ENCODE measurements around the gene SMIM14.
"Not testable (repeated sequence)": the region's sequence is repeated elsewhere in the genome, so short reads cannot be mapped to it uniquely, and the experiment has no call there.

Gene SMIM14

DNA sequence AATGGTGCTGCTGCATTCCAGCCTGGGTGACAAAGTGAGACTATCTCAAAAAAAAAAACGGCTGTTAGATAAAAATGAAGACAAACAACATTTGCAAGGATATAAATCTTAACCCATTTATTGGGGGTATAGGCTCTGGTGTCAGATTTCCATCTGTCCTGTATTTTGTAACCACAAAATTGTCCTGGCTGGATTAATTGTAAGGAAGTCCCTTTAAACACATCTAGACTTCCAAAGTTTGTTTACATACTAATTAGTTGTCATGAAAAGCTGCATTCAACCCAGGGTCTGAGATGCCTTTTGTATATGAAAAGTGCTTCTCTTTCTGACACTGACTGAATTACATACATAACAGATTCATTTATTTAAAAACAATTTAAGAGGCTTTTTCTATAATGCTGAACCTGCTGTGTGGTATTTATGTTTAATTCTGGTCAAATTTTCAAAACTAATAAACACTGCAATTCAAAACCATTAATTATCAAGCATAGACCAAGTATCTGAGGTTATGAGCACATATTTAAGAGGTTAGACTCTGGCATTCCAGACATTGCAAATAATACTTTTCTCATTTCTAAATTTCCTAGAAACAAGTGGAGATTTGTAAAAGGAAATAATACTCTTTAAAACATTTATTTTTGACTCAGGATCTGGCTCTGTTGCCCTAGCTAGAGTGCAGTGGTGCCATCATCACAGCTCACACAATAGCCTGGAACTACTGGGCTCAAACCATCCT is 93.9 kb downstream of the SMIM14 start:
- Histone ChIP-seq H2BK120ac (ENCODE audit: low read depth, low read length) (no peak overlapping the region), H2BK5ac (ENCODE audit: low read length) (no peak overlapping the region), H3K23ac (ENCODE audit: low read length) (no peak overlapping the region), H3K4ac (ENCODE audit: low read depth, low read length) (no peak overlapping the region), H4K5ac (ENCODE audit: low read length) (no peak overlapping the region), H3K9ac (ENCODE audit: low read length) (no peak overlapping the region), H3K4me1 (ENCODE audit: control insufficient read depth, low read depth, low read length) (no peaks in the 10 kb centered on the region), H3K4me3 (ENCODE audit: low read length) (no peak overlapping the region), H3K36me3 (ENCODE audit: control insufficient read depth, insufficient read depth, low read length) (no peaks in the 10 kb centered on the region), H2BK15ac (replicated peaks; ENCODE audit: low read depth) (no peak overlapping the region), H3K79me1 (ENCODE audit: low read length) (no peaks in the 10 kb centered on the region), H3K4me2 (ENCODE audit: low read length) (no peak overlapping the region), H3K18ac (ENCODE audit: low read length) (no peak overlapping the region), H3K27ac (ENCODE audit: low read depth, low read length) (no peak overlapping the region), H3K56ac (ENCODE audit: low read length) (no peak overlapping the region), H3K27me3 (ENCODE audit: insufficient read depth, low read length, poor library complexity) (no peaks in the 10 kb centered on the region), H4K8ac (ENCODE audit: low read depth, low read length) (no peak overlapping the region), H2AK5ac (ENCODE audit: low read length) (no peak overlapping the region), H3K79me2 (ENCODE audit: control insufficient read depth, insufficient read depth, low read length) (no peaks in the 10 kb centered on the region)
- DNase-seq = no peak
- WGBS (ENCODE audit: extremely low coverage, insufficient coverage, low lambda C conversion rate) = no CpG with 5 or more reads among the region's 1 CpG

DNA sequence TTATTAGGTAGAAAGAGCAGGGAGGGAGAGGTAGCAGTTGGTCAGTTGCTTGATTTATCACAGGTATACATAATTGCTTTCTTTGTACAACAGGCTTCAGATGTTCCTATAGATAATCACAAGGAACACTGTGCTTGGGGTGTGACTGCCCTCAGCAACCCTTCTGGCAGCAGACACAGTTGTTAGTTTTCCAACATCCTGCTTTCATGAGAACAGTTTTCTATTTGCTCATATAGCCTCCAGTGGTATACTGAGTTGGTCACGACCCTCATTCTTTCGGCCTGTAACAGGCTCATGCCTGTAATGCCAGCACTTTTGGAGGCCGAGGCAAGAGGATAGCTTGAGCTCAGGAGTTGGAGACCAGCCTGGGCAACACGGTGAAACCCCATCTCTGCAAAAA is 94.6 kb downstream of the SMIM14 start:
- not testable (repeated sequence) for H2BK120ac ChIP-seq (ENCODE audit: low read depth, low read length); H3K27ac ChIP-seq (ENCODE audit: low read depth, low read length); H2BK15ac ChIP-seq (replicated peaks; ENCODE audit: low read depth); H3K23ac ChIP-seq (ENCODE audit: low read length); H3K18ac ChIP-seq (ENCODE audit: low read length); H4K5ac ChIP-seq (ENCODE audit: low read length); H3K79me2 ChIP-seq (ENCODE audit: control insufficient read depth, insufficient read depth, low read length); H3K9ac ChIP-seq (ENCODE audit: low read length); H2AK5ac ChIP-seq (ENCODE audit: low read length); H3K27me3 ChIP-seq (ENCODE audit: insufficient read depth, low read length, poor library complexity); H3K56ac ChIP-seq (ENCODE audit: low read length); H3K4me3 ChIP-seq (ENCODE audit: low read length); H4K8ac ChIP-seq (ENCODE audit: low read depth, low read length); H3K36me3 ChIP-seq (ENCODE audit: control insufficient read depth, insufficient read depth, low read length); H3K4me2 ChIP-seq (ENCODE audit: low read length); H3K4ac ChIP-seq (ENCODE audit: low read depth, low read length); H2BK5ac ChIP-seq (ENCODE audit: low read length); H3K79me1 ChIP-seq (ENCODE audit: low read length); DNase-seq; H3K4me1 ChIP-seq (ENCODE audit: control insufficient read depth, low read depth, low read length)
- no CpG with 5 or more reads among the region's 4 CpGs for WGBS (ENCODE audit: extremely low coverage, insufficient coverage, low lambda C conversion rate)

DNA sequence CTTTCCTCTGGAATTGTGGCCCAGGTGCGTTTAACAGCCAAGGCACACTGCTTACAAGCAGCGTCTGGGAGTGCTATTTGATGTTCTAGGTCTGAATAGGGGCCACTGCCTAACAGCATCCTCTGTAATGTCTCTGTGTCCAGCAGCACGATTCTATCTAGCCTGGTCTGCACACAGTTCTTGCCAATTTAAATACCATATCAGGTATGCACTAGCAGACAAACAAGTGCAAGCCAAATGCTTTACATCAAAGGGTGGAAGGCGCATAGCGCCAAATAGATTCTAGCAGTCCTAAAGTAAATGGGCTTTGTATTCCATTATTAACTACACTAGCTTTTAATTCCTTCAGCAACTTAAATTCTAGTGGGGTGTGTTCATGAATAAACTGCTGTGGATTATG is 95.6 kb downstream of the SMIM14 start:
- Histone ChIP-seq H3K27ac (ENCODE audit: low read depth, low read length) (no peak overlapping the region), H3K36me3 (ENCODE audit: control insufficient read depth, insufficient read depth, low read length) (no peaks in the 10 kb centered on the region), H2AK5ac (ENCODE audit: low read length) (no peak overlapping the region), H3K56ac (ENCODE audit: low read length) (no peak overlapping the region), H3K4ac (ENCODE audit: low read depth, low read length) (no peak overlapping the region), H3K79me1 (ENCODE audit: low read length) (no peaks in the 10 kb centered on the region), H3K4me3 (ENCODE audit: low read length) (no peak overlapping the region), H3K18ac (ENCODE audit: low read length) (no peak overlapping the region), H4K8ac (ENCODE audit: low read depth, low read length) (no peak overlapping the region), H3K4me1 (ENCODE audit: control insufficient read depth, low read depth, low read length) (no peaks in the 10 kb centered on the region), H3K4me2 (ENCODE audit: low read length) (no peak overlapping the region), H3K9ac (ENCODE audit: low read length) (no peak overlapping the region), H3K27me3 (ENCODE audit: insufficient read depth, low read length, poor library complexity) (no peaks in the 10 kb centered on the region), H2BK15ac (replicated peaks; ENCODE audit: low read depth) (no peak overlapping the region), H2BK5ac (ENCODE audit: low read length) (no peak overlapping the region), H2BK120ac (ENCODE audit: low read depth, low read length) (no peak overlapping the region), H3K79me2 (ENCODE audit: control insufficient read depth, insufficient read depth, low read length) (no peaks in the 10 kb centered on the region), H4K5ac (ENCODE audit: low read length) (no peak overlapping the region), H3K23ac (ENCODE audit: low read length) (no peak overlapping the region)
- no peak for DNase-seq
- WGBS (ENCODE audit: extremely low coverage, insufficient coverage, low lambda C conversion rate) = no CpG with 5 or more reads among the region's 5 CpGs

DNA sequence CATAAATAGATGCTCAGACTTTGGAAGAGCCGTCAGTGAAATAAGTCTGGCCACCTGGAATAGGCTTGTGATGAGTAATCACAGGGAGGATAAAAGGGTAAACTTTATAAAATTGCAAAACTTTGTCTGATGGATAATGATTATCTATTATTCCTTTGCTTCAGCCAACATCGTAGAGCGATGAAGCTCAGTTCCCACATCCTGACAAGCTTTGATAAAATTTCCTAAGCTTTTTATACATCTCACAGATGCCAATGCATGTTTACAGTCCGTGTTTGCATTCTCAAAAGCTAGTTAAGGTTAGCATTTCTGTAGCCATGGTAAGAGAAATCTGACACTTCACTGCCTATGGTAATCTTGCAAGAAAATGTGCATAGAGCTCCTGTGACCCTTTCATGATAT is 96.1 kb downstream of the SMIM14 start:
- Histone ChIP-seq H3K27ac (ENCODE audit: low read depth, low read length) (no peak overlapping the region), H3K4me2 (ENCODE audit: low read length) (no peak overlapping the region), H3K79me2 (ENCODE audit: control insufficient read depth, insufficient read depth, low read length) (no peaks in the 10 kb centered on the region), H4K5ac (ENCODE audit: low read length) (no peak overlapping the region), H3K4ac (ENCODE audit: low read depth, low read length) (no peak overlapping the region), H3K56ac (ENCODE audit: low read length) (no peak overlapping the region), H3K18ac (ENCODE audit: low read length) (no peak overlapping the region), H4K8ac (ENCODE audit: low read depth, low read length) (no peak overlapping the region), H3K79me1 (ENCODE audit: low read length) (no peaks in the 10 kb centered on the region), H3K9ac (ENCODE audit: low read length) (no peak overlapping the region), H2BK5ac (ENCODE audit: low read length) (no peak overlapping the region), H2BK120ac (ENCODE audit: low read depth, low read length) (no peak overlapping the region), H3K27me3 (ENCODE audit: insufficient read depth, low read length, poor library complexity) (no peaks in the 10 kb centered on the region), H3K23ac (ENCODE audit: low read length) (no peak overlapping the region), H2BK15ac (replicated peaks; ENCODE audit: low read depth) (no peak overlapping the region), H3K4me3 (ENCODE audit: low read length) (no peak overlapping the region), H3K4me1 (ENCODE audit: control insufficient read depth, low read depth, low read length) (no peaks in the 10 kb centered on the region), H3K36me3 (ENCODE audit: control insufficient read depth, insufficient read depth, low read length) (no peaks in the 10 kb centered on the region), H2AK5ac (ENCODE audit: low read length) (no peak overlapping the region)
- DNase-seq = no peak
- WGBS (ENCODE audit: extremely low coverage, insufficient coverage, low lambda C conversion rate) = no CpG with 5 or more reads among the region's 4 CpGs

DNA sequence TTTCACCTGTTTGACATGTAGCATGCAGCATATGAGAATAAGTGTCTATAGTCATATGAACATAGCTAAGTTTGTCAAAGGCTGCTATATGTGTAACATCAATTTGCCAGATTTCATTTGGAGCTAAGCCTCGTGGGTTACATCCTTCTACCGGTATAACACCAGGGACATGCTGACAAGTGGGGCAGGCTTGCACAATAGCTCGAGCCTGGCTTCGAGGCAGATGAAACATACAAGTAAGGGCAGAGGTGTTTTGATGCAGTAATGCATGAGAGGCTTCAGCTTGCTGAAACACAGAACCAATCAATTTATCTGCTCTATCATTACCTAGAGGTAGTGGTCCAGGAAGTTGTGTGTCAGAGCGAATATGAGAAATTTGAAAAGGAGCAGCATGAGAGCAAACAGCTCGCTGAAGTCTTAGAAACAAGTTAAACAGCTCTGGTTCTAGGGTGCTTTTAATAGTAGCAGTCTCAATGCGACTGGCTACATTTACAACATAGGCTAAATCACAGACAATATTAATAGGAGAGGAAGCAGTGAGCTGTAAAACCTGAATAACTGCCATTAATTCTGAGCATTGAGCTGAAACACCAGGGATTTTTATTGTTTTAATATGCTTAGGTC is 96.6 kb downstream of the SMIM14 start:
- Histone ChIP-seq H3K27me3 (ENCODE audit: insufficient read depth, low read length, poor library complexity) (no peaks in the 10 kb centered on the region), H3K4me2 (ENCODE audit: low read length) (no peak overlapping the region), H3K27ac (ENCODE audit: low read depth, low read length) (no peak overlapping the region), H3K56ac (ENCODE audit: low read length) (no peak overlapping the region), H2BK5ac (ENCODE audit: low read length) (no peak overlapping the region), H3K9ac (ENCODE audit: low read length) (no peak overlapping the region), H3K4me1 (ENCODE audit: control insufficient read depth, low read depth, low read length) (no peaks in the 10 kb centered on the region), H4K8ac (ENCODE audit: low read depth, low read length) (no peak overlapping the region), H2AK5ac (ENCODE audit: low read length) (no peak overlapping the region), H3K79me2 (ENCODE audit: control insufficient read depth, insufficient read depth, low read length) (no peaks in the 10 kb centered on the region), H3K23ac (ENCODE audit: low read length) (no peak overlapping the region), H3K4ac (ENCODE audit: low read depth, low read length) (no peak overlapping the region), H3K18ac (ENCODE audit: low read length) (no peak overlapping the region), H4K5ac (ENCODE audit: low read length) (no peak overlapping the region), H2BK15ac (replicated peaks; ENCODE audit: low read depth) (no peak overlapping the region), H3K79me1 (ENCODE audit: low read length) (no peaks in the 10 kb centered on the region), H3K36me3 (ENCODE audit: control insufficient read depth, insufficient read depth, low read length) (no peaks in the 10 kb centered on the region), H3K4me3 (ENCODE audit: low read length) (no peak overlapping the region), H2BK120ac (ENCODE audit: low read depth, low read length) (no peak overlapping the region)
- WGBS (ENCODE audit: extremely low coverage, insufficient coverage, low lambda C conversion rate) = no CpG with 5 or more reads among the region's 7 CpGs
- no peak for DNase-seq
